Testis (tissue), 3 donors: ENCODE measurements around the gene DCP1A. TPM values are rescaled to one million over a fixed set of nuclear protein-coding genes. Genes with fewer than 3 reads are reported as not detected.
"Not testable (repeated sequence)": the region's sequence is repeated elsewhere in the genome, so short reads cannot be mapped to it uniquely, and the experiment has no call there.

ENCODE experiments used
- DNase-seq: peaks from one replicate; pipeline ENCODE4 v3.0.0-alpha.2; 2019
- H3K27ac ChIP-seq, 2 donors: fragments of 200-600 bp; sonication (generic); one replicate each; pipeline ENCODE4 v1.5.1; 2019
- H3K27me3 ChIP-seq: fragments of 200-600 bp; sonication (generic); one replicate; pipeline ENCODE4 v1.5.1; 2019
- H3K36me3 ChIP-seq: fragments of 200-600 bp; sonication (generic); one replicate; pipeline ENCODE4 v1.5.1; 2017; ENCODE audit warnings: low read depth; ENCODE audit errors: missing control alignments
- H3K4me1 ChIP-seq: fragments of 200-600 bp; sonication (generic); one replicate; pipeline ENCODE4 v1.5.1; 2019
- H3K4me3 ChIP-seq, 2 donors: fragments of 200-600 bp; sonication (generic); one replicate each; pipeline ENCODE4 v1.5.1; 2017 to 2019
- H3K9me3 ChIP-seq: fragments of 200-600 bp; sonication (generic); one replicate; pipeline ENCODE4 v1.5.1; 2017
- POLR2A ChIP-seq: fragments of 450-650 bp; IDR thresholded peaks from one replicate; pipeline ENCODE4 v1.6.1; 2017; ENCODE audit warnings: antibody characterized with exemption, mild to moderate bottlenecking, moderate library complexity
- WGBS, 2 donors: methylation state at CpG; one replicate each; pipeline ENCODE4 v1.1.5; 2018; 5-methylcytosine and 5-hydroxymethylcytosine counted together
- intact Hi-C: fragments of 100-400 bp; cut with DNase I; formaldehyde crosslinking; loops from one replicate; pipeline ENCODE4 v1.15.1; 2023; ENCODE audit warnings: low total_unique reads
- polyA plus RNA-seq: library from polyadenylated mRNA; stranded (reverse); fragments of 350-450 nt; fragmentation: Illumina TruSeq; extraction: RNeasy Lipid Tissue Mini Kit (QIAGEN cat#74804); gene quantifications from one replicate; pipeline ENCODE4 v1.2.3, GENCODE V29; 2014; ENCODE audit warnings: low read depth, low replicate concordance; ENCODE audit not compliant: insufficient read depth
- total RNA-seq, 2 donors: library from RNA; depleted of rRNA; stranded (reverse); fragments of >200 nt; gene quantifications; one replicate each; pipeline ENCODE4 v1.2.3, GENCODE V29; 2016
- TF ChIP-seq, protein P1 (sequence below), 3 experiments: fragments of 450-650 bp in 2 of 3; fragments of 200-600 bp in 1 of 3; sonication (generic) in 1 of 3; IDR thresholded peaks; one replicate each; pipeline ENCODE4 v1.5.1; 2016 to 2019; ENCODE audit warnings: antibody characterized with exemption in 3 of 3, mild to moderate bottlenecking in 2 of 3, moderate library complexity in 1 of 3

Gene DCP1A
- total and polyA plus RNA-seq, 3 donors from 2014 or later, result 20.9 to 35.6 (median 31.3) TPM

- Histone ChIP-seq H3K27me3 (no peaks in the 10 kb centered on the region), H3K27ac (no peak overlapping the region), H3K4me1 (peaks cover 16% of the 10 kb centered on the region), H3K36me3 (no peaks in the 10 kb centered on the region), H3K9me3 (no peaks in the 10 kb centered on the region), H3K4me3 (no peak overlapping the region)
- WGBS, 2 donors, result 88 to 90% methylated on average over 1 of the region's 1 CpG
- DNase-seq, result no peak
- TF ChIP-seq, protein P1, sequence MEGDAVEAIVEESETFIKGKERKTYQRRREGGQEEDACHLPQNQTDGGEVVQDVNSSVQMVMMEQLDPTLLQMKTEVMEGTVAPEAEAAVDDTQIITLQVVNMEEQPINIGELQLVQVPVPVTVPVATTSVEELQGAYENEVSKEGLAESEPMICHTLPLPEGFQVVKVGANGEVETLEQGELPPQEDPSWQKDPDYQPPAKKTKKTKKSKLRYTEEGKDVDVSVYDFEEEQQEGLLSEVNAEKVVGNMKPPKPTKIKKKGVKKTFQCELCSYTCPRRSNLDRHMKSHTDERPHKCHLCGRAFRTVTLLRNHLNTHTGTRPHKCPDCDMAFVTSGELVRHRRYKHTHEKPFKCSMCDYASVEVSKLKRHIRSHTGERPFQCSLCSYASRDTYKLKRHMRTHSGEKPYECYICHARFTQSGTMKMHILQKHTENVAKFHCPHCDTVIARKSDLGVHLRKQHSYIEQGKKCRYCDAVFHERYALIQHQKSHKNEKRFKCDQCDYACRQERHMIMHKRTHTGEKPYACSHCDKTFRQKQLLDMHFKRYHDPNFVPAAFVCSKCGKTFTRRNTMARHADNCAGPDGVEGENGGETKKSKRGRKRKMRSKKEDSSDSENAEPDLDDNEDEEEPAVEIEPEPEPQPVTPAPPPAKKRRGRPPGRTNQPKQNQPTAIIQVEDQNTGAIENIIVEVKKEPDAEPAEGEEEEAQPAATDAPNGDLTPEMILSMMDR (IDR thresholded peaks at IDR 0.05), result no peak
- no peak for TF ChIP-seq POLR2A
- intact Hi-C loops, result no loop called here
These were observed 15.5 kb downstream of the DCP1A start for GRCh38 chr3:53331871-53332270.

GRCh38 chr3:53329897-53330296, 17.4 kb downstream of the DCP1A start:
- no peak for DNase-seq
- Histone ChIP-seq H3K27me3 (no peaks in the 10 kb centered on the region), H3K4me1 (peaks cover 16% of the 10 kb centered on the region), H3K9me3 (no peaks in the 10 kb centered on the region), H3K4me3 (no peak overlapping the region), H3K27ac (peak overlapping the region in 1 of 2 donors; percentile 58), H3K36me3 (no peaks in the 10 kb centered on the region)
- WGBS, 2 donors, result 93 to 96% methylated on average over 1 of the region's 1 CpG
- intact Hi-C loops, result no loop called here
- no peak for TF ChIP-seq POLR2A
- TF ChIP-seq, protein P1 (IDR thresholded peaks at IDR 0.05), result no peak

DNA sequence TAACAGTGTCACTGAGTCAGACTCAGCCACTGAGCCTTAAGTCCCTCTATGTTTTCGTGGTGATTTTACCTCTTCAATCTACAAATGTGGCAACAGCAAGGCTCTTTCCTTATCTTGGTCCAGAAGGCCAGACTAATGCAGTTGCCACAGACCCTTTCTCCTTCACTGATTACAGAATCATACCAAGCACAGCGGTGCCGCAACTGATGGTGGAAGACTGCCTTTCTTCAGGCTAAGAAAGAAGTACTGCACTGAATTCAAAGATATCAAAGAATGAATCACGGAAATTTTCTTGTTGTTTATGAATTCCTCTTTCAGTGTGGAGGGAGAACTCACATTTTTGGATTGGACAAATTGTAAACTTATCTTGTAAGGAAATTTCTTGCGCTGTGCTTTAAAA, 18.6 kb downstream of the DCP1A start:
- intact Hi-C loops, result no loop called here
- Histone ChIP-seq H3K4me1 (peaks cover 16% of the 10 kb centered on the region), H3K4me3 (no peak overlapping the region), H3K36me3 (no peaks in the 10 kb centered on the region), H3K9me3 (no peaks in the 10 kb centered on the region), H3K27me3 (no peaks in the 10 kb centered on the region), H3K27ac (peak overlapping the region; percentile 19 to 58)
- WGBS, 2 donors, result 42 to 50% methylated on average over 5 of the region's 5 CpGs
- peak; percentile 30 for DNase-seq
- TF ChIP-seq, protein P1 (IDR thresholded peaks at IDR 0.05), result no peak
- TF ChIP-seq POLR2A, result no peak

DNA sequence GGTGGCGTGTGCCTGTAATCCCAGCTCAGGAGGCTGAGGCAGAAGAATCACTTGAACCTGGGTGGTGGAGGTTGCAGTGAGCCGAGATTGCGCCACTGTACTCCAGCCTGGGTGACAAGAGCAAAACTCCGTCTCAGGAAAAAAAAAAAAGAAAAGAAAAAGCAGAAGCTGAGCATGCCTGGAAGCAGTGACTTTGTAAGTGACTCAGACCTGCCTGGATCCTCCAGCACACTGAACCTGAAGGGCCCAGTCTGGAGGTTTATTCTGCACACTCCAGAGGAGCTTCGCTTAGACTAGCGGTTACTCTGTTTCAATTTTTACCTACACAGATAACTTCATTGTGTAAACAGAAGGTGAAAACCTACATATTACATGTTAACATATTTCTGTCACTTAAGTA, 19.4 kb downstream of the DCP1A start:
- 59 to 60% methylated on average over 6 of the region's 6 CpGs for WGBS, 2 donors
- H3K36me3 ChIP-seq, DNase-seq, H3K4me3 ChIP-seq, H3K9me3 ChIP-seq, intact Hi-C loops, H3K27me3 ChIP-seq: not testable (repeated sequence)
- H3K27ac ChIP-seq, result peak overlapping the region in 1 of 2 donors; percentile 58
- H3K4me1 ChIP-seq, result peaks cover 16% of the 10 kb centered on the region

DNA sequence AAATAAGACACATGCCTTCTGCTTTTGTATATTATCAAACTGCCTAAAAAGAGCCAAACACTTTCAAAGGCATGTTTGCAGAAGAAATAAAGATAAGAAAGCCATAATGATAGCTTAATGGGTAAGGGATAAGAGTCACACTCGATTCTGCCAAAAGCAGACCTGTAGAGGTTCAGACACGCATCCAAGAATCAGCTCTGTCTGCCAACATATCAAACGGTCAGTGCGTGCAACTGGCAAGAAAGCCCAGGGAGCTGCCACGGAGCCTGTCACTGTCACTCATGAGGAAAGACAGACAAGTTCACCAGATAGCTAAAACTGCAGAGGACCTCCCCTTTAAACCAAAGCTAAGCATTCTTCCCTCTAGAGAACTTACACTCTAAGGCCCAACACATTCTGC, 23.2 kb downstream of the DCP1A start:
- Histone ChIP-seq H3K27ac (no peak overlapping the region), H3K36me3 (no peaks in the 10 kb centered on the region), H3K27me3 (no peaks in the 10 kb centered on the region), H3K4me1 (peaks cover 14% of the 10 kb centered on the region), H3K9me3 (no peaks in the 10 kb centered on the region), H3K4me3 (no peak overlapping the region)
- DNase-seq, result peak; percentile 35
- WGBS, 2 donors, result 36 to 58% methylated on average over 5 of the region's 5 CpGs
- TF ChIP-seq, protein P1 (IDR thresholded peaks at IDR 0.05), result no peak
- TF ChIP-seq POLR2A, result no peak
- intact Hi-C loops, result no loop called here
